ENCODE results near the gene CDIP1. TPM values are rescaled to one million over a fixed set of nuclear protein-coding genes. Genes with fewer than 3 reads are reported as not detected.
"Not testable (repeated sequence)": the region's sequence is repeated elsewhere in the genome, so short reads cannot be mapped to it uniquely, and the experiment has no call there.

CDIP1 gene
- total RNA-seq (2014; rRNA removed; shearing (Covaris generic)), result 8.5 and 9.8 TPM in 2 replicates

GRCh38 chr16:4538350-4539235, at the start of gene CDIP1:
CDIP1 (minus strand) TSS chr16:4538773; CDS start chr16:4514130, 24,643 bp downstream.
- DNase-seq (ENCODE audit: low spot score), result peak; percentile 75

- DNase-seq (ENCODE audit: low spot score), result no peak
Measured at GRCh38 chr16:4586291-4586690, 47.7 kb upstream of the CDIP1 start.

- no peak for DNase-seq (ENCODE audit: low spot score)
Measured at GRCh38 chr16:4583906-4584305, 45.3 kb upstream of the CDIP1 start.

GRCh38 chr16:4580250-4580649, 41.7 kb upstream of the CDIP1 start:
- peak; percentile 73 for DNase-seq (ENCODE audit: low spot score)

- no peak for DNase-seq (ENCODE audit: low spot score)
Measured at GRCh38 chr16:4578961-4579530, 40.5 kb upstream of the CDIP1 start.

GRCh38 chr16:4576008-4576407, 37.4 kb upstream of the CDIP1 start:
- no peak for DNase-seq (ENCODE audit: low spot score)

- no peak for DNase-seq (ENCODE audit: low spot score)
Measured at GRCh38 chr16:4574919-4575705, 36.5 kb upstream of the CDIP1 start.

- DNase-seq (ENCODE audit: low spot score), result not testable (repeated sequence)
Measured at GRCh38 chr16:4573926-4574325, 35.4 kb upstream of the CDIP1 start.

- DNase-seq (ENCODE audit: low spot score), result no peak
Measured at GRCh38 chr16:4572715-4573114, 34.1 kb upstream of the CDIP1 start.

GRCh38 chr16:4570688-4571321, 32.2 kb upstream of the CDIP1 start:
- no peak for DNase-seq (ENCODE audit: low spot score)

- DNase-seq (ENCODE audit: low spot score), result no peak
Measured at GRCh38 chr16:4570086-4570485, 31.5 kb upstream of the CDIP1 start.

GRCh38 chr16:4566144-4566543, 27.6 kb upstream of the CDIP1 start:
- no peak for DNase-seq (ENCODE audit: low spot score)

GRCh38 chr16:4564661-4565267, 26.2 kb upstream of the CDIP1 start:
- DNase-seq (ENCODE audit: low spot score), result no peak

- no peak for DNase-seq (ENCODE audit: low spot score)
Measured at GRCh38 chr16:4561596-4561995, 23.0 kb upstream of the CDIP1 start.

GRCh38 chr16:4557973-4558372, 19.4 kb upstream of the CDIP1 start:
- DNase-seq (ENCODE audit: low spot score), result no peak

- no peak for DNase-seq (ENCODE audit: low spot score)
Measured at GRCh38 chr16:4556580-4556979, 18.0 kb upstream of the CDIP1 start.

- DNase-seq (ENCODE audit: low spot score), result peak; percentile 35
Measured at GRCh38 chr16:4556112-4556511, 17.5 kb upstream of the CDIP1 start, which contains the start of gene C16orf96. C16orf96 (plus strand) TSS chr16:4556340; CDS start chr16:4556490, 150 bp downstream.

GRCh38 chr16:4552541-4552940, 14.0 kb upstream of the CDIP1 start:
- no peak for DNase-seq (ENCODE audit: low spot score)

GRCh38 chr16:4550591-4550990, 12.0 kb upstream of the CDIP1 start:
- DNase-seq (ENCODE audit: low spot score), result no peak

- DNase-seq (ENCODE audit: low spot score), result no peak
Measured at GRCh38 chr16:4548124-4548523, 9.6 kb upstream of the CDIP1 start.

- DNase-seq (ENCODE audit: low spot score), result no peak
Measured at GRCh38 chr16:4544473-4544872, 5.9 kb upstream of the CDIP1 start.
